CD4-positive, alpha-beta T cell treated with Interleukin-12 subunit alpha and Interleukin-12 subunit beta, for 1 hour (primary cell): ENCODE data around the gene KCNF1.
"Not testable (repeated sequence)": the region's sequence is repeated elsewhere in the genome, so short reads cannot be mapped to it uniquely, and the experiment has no call there.

Source experiments
- DNase-seq: peaks from one replicate; pipeline ENCODE4 v3.0.0-alpha.2; 2020

Gene KCNF1

GRCh38 chr2:10947446-10948187, 35.9 kb downstream of the KCNF1 start:
- no peak for DNase-seq

GRCh38 chr2:10948188-10948564, 36.4 kb downstream of the KCNF1 start:
- no peak for DNase-seq

GRCh38 chr2:10948606-10949230, 37.0 kb downstream of the KCNF1 start:
- no peak for DNase-seq

GRCh38 chr2:10949835-10950234, 38.1 kb downstream of the KCNF1 start:
- no peak for DNase-seq

- no peak for DNase-seq
Measured at GRCh38 chr2:10951558-10952414, 40.1 kb downstream of the KCNF1 start.

- no peak for DNase-seq
Measured at GRCh38 chr2:10954416-10954815, 42.7 kb downstream of the KCNF1 start.

GRCh38 chr2:10954856-10955818, 43.4 kb downstream of the KCNF1 start:
- no peak for DNase-seq

- no peak for DNase-seq
Measured at GRCh38 chr2:10956006-10956790, 44.5 kb downstream of the KCNF1 start.

GRCh38 chr2:10957391-10957790, 45.7 kb downstream of the KCNF1 start:
- no peak for DNase-seq

GRCh38 chr2:10958452-10958851, 46.7 kb downstream of the KCNF1 start:
- DNase-seq: not testable (repeated sequence)

- DNase-seq: no peak
Measured at GRCh38 chr2:10960606-10961489, 49.1 kb downstream of the KCNF1 start.

GRCh38 chr2:10961490-10961875, 49.7 kb downstream of the KCNF1 start:
- DNase-seq: no peak

GRCh38 chr2:10962004-10962403, 50.3 kb downstream of the KCNF1 start:
- DNase-seq: no peak

- DNase-seq: no peak
Measured at GRCh38 chr2:10963155-10963554, 51.4 kb downstream of the KCNF1 start.
